HepG2 (cell line): ENCODE measurements around the gene WRAP73. TPM values are rescaled to one million over a fixed set of nuclear protein-coding genes. Genes with fewer than 3 reads are reported as not detected.

Source experiments
- ASH2L ChIP-seq: fragments of 300-600, 200-600 bp; sonication (generic); IDR thresholded peaks from 2 replicates; pipeline ENCODE4 v1.7.0; 2017; ENCODE audit warnings: low read depth, mild to moderate bottlenecking, moderate library complexity, mixed read lengths, low read length; ENCODE audit not compliant: insufficient read length
- FOSL2 ChIP-seq: sonication (generic); formaldehyde crosslinking; IDR thresholded peaks from 2 replicates; pipeline ENCODE4 v1.4.0; 2020; ENCODE audit warnings: missing genetic modification reagents
- JUN ChIP-seq: sonication (generic); formaldehyde crosslinking; IDR thresholded peaks from 2 replicates; pipeline ENCODE4 v1.4.0; 2020; ENCODE audit warnings: mild to moderate bottlenecking, missing genetic modification reagents
- KAT7 ChIP-seq: IDR thresholded peaks from 2 replicates; pipeline ENCODE4 v1.6.1; 2018; ENCODE audit warnings: borderline replicate concordance, missing compliant biosample characterization
- KDM4B ChIP-seq: sonication (generic); formaldehyde crosslinking; IDR thresholded peaks from 2 replicates; pipeline ENCODE4 v1.4.0; 2020; ENCODE audit warnings: missing genetic modification reagents
- KLF9 ChIP-seq: IDR thresholded peaks from 2 replicates; pipeline ENCODE4 v1.6.1; 2016; ENCODE audit warnings: low read depth
- MYC ChIP-seq: sonication (generic); formaldehyde crosslinking; IDR thresholded peaks from 2 replicates; pipeline ENCODE4 v1.9.0; 2021; ENCODE audit warnings: missing genetic modification reagents, borderline replicate concordance
- PHF21A ChIP-seq: sonication (generic); formaldehyde crosslinking; IDR thresholded peaks from 2 replicates; pipeline ENCODE4 v1.5.0; 2020; ENCODE audit warnings: mild to moderate bottlenecking, missing genetic modification reagents
- RBM39 ChIP-seq: fragments of 200-400 bp; formaldehyde crosslinking; IDR thresholded peaks from one replicate; pipeline ENCODE4 v1.6.1; 2018; ENCODE audit warnings: antibody characterized with exemption, mild to moderate bottlenecking, low read depth, low read length; ENCODE audit not compliant: poor library complexity, severe bottlenecking
- ZNF343 ChIP-seq: sonication (generic); formaldehyde crosslinking; IDR thresholded peaks from 2 replicates; pipeline ENCODE4 v1.4.0; 2020; ENCODE audit warnings: mild to moderate bottlenecking, missing genetic modification reagents
- ZNF644 ChIP-seq: IDR thresholded peaks from 2 replicates; pipeline ENCODE4 v1.6.1; 2016; ENCODE audit warnings: low read depth
- ZNF660 ChIP-seq: sonication (generic); formaldehyde crosslinking; IDR thresholded peaks from 2 replicates; pipeline ENCODE4 v1.5.1; 2020; ENCODE audit warnings: mild to moderate bottlenecking, low read depth, missing genetic modification reagents, borderline replicate concordance
- polyA plus RNA-seq, 8 experiments: library from polyadenylated mRNA; depleted of rRNA in 3 of 8; stranded (reverse) in 7 of 8; unstranded in 1 of 8; fragments of >200 nt; fragmentation: Illumina TruSeq in 4 of 8; extraction: Trizol in 4 of 8; gene quantifications; 2 replicates each; pipeline versions ENCODE4 v1.2.1 to v1.2.3, GENCODE V29; 2011 to 2016; ENCODE audit warnings: low read depth in 4 of 8, missing spikeins in 1 of 8, mixed read lengths in 1 of 8; ENCODE audit not compliant: insufficient read depth in 1 of 8
- total RNA-seq, 5 experiments: library from RNA; depleted of rRNA; stranded (reverse); fragments of >200 nt; fragmentation: Illumina TruSeq; extraction: Trizol; gene quantifications; 2 replicates each; pipeline ENCODE4 v1.2.3, GENCODE V29; 2016; ENCODE audit warnings: low read depth in 1 of 5
- TF ChIP-seq, protein P1 (sequence below): sonication (generic); formaldehyde crosslinking; IDR thresholded peaks from 2 replicates; pipeline ENCODE4 v1.4.0; 2020; ENCODE audit warnings: low read depth, missing genetic modification reagents
- TF ChIP-seq, protein P2 (sequence below): sonication (generic); formaldehyde crosslinking; IDR thresholded peaks from 2 replicates; pipeline ENCODE4 v1.9.0; 2022; ENCODE audit warnings: missing genetic modification reagents, mild to moderate bottlenecking, borderline replicate concordance
- TF ChIP-seq, protein P3 (sequence below): IDR thresholded peaks from 2 replicates; pipeline ENCODE4 v1.6.1; 2016
- TF ChIP-seq, protein P4 (sequence below): sonication (generic); formaldehyde crosslinking; IDR thresholded peaks from 2 replicates; pipeline ENCODE4 v1.5.0; 2020; ENCODE audit warnings: mild to moderate bottlenecking, missing genetic modification reagents
- TF ChIP-seq, protein P5 (sequence below): sonication (generic); formaldehyde crosslinking; IDR thresholded peaks from 2 replicates; pipeline ENCODE4 v1.8.1; 2022; ENCODE audit warnings: mild to moderate bottlenecking, missing genetic modification reagents

WRAP73 gene
- total and polyA plus RNA-seq, 2 of the 13 experiments (the other 11 are each of a cell fraction or from before 2014, with no cell fraction given), result 18.1 to 40.4 TPM

DNA sequence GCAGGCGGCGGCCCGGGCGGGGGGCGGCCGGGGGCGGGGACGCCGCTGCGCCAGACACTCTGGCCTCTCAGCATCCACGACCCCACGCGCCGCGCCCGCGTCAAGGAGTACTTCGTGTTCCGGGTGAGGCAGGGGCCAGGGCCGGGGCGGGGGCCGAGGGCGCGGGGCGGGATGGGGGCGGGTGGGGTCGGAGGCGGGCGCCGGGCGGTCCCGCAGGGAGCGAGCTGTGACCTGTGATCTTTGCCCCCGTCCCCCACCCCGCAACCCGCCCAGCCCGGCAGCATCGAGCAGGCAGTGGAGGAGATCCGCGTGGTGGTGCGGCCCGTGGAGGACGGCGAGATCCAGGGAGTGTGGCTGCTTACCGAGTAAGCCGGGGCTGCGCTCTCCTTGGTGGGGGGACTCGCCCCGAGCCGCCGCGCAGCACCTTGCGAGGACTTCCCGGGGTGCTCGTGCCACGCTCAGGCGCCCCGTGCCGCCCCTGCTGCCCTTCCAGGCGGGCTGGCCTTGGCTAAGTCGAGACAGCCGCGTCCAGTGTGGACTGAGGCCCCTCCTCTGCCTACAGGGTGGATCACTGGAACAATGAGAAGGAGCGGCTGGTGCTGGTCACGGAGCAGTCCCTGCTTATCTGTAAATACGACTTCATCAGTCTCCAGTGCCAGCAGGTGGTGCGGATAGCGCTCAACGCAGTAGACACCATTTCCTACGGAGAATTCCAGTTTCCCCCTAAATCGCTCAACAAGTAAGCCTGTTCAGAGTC, 24.6 kb downstream of the WRAP73 start (continued):
- TF ChIP-seq, protein P1, sequence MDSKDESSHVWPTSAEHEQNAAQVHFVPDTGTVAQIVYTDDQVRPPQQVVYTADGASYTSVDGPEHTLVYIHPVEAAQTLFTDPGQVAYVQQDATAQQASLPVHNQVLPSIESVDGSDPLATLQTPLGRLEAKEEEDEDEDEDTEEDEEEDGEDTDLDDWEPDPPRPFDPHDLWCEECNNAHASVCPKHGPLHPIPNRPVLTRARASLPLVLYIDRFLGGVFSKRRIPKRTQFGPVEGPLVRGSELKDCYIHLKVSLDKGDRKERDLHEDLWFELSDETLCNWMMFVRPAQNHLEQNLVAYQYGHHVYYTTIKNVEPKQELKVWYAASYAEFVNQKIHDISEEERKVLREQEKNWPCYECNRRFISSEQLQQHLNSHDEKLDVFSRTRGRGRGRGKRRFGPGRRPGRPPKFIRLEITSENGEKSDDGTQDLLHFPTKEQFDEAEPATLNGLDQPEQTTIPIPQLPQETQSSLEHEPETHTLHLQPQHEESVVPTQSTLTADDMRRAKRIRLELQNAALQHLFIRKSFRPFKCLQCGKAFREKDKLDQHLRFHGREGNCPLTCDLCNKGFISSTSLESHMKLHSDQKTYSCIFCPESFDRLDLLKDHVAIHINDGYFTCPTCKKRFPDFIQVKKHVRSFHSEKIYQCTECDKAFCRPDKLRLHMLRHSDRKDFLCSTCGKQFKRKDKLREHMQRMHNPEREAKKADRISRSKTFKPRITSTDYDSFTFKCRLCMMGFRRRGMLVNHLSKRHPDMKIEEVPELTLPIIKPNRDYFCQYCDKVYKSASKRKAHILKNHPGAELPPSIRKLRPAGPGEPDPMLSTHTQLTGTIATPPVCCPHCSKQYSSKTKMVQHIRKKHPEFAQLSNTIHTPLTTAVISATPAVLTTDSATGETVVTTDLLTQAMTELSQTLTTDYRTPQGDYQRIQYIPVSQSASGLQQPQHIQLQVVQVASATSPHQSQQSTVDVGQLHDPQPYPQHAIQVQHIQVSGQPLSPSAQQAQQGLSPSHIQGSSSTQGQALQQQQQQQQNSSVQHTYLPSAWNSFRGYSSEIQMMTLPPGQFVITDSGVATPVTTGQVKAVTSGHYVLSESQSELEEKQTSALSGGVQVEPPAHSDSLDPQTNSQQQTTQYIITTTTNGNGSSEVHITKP (CRISPR knock-in tag), result no peak
- TF ChIP-seq ZNF644 (CRISPR knock-in tag) (no peak), ZNF343 (CRISPR knock-in tag) (no peak), JUN (no peak), KAT7 (CRISPR knock-in tag) (no peak; the same call in 1 of the 2 replicates), KLF9 (CRISPR knock-in tag) (no peak), FOSL2 (no peak), RBM39 (no peak), MYC (CRISPR knock-in tag) (peak; percentile 90), KDM4B (CRISPR knock-in tag) (no peak), ZNF660 (CRISPR knock-in tag) (no peak), ASH2L (peak; percentile 34), PHF21A (CRISPR knock-in tag) (0 out of 2 replicates have a peak, but pooled peaks have one; percentile 35)
- TF ChIP-seq, protein P2, sequence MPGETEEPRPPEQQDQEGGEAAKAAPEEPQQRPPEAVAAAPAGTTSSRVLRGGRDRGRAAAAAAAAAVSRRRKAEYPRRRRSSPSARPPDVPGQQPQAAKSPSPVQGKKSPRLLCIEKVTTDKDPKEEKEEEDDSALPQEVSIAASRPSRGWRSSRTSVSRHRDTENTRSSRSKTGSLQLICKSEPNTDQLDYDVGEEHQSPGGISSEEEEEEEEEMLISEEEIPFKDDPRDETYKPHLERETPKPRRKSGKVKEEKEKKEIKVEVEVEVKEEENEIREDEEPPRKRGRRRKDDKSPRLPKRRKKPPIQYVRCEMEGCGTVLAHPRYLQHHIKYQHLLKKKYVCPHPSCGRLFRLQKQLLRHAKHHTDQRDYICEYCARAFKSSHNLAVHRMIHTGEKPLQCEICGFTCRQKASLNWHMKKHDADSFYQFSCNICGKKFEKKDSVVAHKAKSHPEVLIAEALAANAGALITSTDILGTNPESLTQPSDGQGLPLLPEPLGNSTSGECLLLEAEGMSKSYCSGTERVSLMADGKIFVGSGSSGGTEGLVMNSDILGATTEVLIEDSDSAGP (CRISPR knock-in tag), result 0 out of 2 replicates have a peak, but pooled peaks have one; percentile 54
- TF ChIP-seq, protein P3, sequence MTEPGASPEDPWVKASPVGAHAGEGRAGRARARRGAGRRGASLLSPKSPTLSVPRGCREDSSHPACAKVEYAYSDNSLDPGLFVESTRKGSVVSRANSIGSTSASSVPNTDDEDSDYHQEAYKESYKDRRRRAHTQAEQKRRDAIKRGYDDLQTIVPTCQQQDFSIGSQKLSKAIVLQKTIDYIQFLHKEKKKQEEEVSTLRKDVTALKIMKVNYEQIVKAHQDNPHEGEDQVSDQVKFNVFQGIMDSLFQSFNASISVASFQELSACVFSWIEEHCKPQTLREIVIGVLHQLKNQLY (CRISPR knock-in tag), result no peak
- TF ChIP-seq, protein P4, sequence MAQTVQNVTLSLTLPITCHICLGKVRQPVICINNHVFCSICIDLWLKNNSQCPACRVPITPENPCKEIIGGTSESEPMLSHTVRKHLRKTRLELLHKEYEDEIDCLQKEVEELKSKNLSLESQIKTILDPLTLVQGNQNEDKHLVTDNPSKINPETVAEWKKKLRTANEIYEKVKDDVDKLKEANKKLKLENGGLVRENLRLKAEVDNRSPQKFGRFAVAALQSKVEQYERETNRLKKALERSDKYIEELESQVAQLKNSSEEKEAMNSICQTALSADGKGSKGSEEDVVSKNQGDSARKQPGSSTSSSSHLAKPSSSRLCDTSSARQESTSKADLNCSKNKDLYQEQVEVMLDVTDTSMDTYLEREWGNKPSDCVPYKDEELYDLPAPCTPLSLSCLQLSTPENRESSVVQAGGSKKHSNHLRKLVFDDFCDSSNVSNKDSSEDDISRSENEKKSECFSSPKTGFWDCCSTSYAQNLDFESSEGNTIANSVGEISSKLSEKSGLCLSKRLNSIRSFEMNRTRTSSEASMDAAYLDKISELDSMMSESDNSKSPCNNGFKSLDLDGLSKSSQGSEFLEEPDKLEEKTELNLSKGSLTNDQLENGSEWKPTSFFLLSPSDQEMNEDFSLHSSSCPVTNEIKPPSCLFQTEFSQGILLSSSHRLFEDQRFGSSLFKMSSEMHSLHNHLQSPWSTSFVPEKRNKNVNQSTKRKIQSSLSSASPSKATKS (CRISPR knock-in tag), result no peak
- TF ChIP-seq, protein P5, sequence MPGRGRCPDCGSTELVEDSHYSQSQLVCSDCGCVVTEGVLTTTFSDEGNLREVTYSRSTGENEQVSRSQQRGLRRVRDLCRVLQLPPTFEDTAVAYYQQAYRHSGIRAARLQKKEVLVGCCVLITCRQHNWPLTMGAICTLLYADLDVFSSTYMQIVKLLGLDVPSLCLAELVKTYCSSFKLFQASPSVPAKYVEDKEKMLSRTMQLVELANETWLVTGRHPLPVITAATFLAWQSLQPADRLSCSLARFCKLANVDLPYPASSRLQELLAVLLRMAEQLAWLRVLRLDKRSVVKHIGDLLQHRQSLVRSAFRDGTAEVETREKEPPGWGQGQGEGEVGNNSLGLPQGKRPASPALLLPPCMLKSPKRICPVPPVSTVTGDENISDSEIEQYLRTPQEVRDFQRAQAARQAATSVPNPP, result no peak
